Adrenal gland (tissue), 5 donors: Measurements from ENCODE around the gene SMTNL2.

Experiments used
- CTCF ChIP-seq, 6 experiments: fragments of 450-650 bp in 4 of 6; fragments of 200-600 bp in 2 of 6; sonication (generic) in 1 of 6; IDR thresholded peaks; 1 replicate in 5 of 6; 2 replicates in 1 of 6; pipeline versions ENCODE4 v1.5.1 to v1.8.0; 2016 to 2021; ENCODE audit warnings: antibody characterized with exemption in 6 of 6, mild to moderate bottlenecking in 2 of 6, moderate library complexity in 1 of 6
- POLR2A ChIP-seq, 2 donors: fragments of 450-650 bp; IDR thresholded peaks; one replicate each; pipeline ENCODE4 v1.6.1; 2017; ENCODE audit warnings: antibody characterized with exemption in 2 of 2, mild to moderate bottlenecking in 2 of 2, moderate library complexity in 1 of 2
- donor health status: DM: no; HTN: no; CAD: no.

GRCh38 chr17:4560421-4560820 is 23.9 kb upstream of the SMTNL2 start, which contains the start of gene GGT6:
- TF ChIP-seq CTCF (IDR thresholded peaks at IDR 0.05) (no peak), POLR2A (IDR thresholded peaks at IDR 0.05) (no peak)
